GM23338 (cell line): ENCODE measurements around the gene GLRB. TPM values are rescaled to one million over a fixed set of nuclear protein-coding genes. Genes with fewer than 3 reads are reported as not detected.
A peak's percentile ranks its signal among the peaks of the same experiment; 100 is the strongest.

Experiments
- ATAC-seq: fragments of 200-7000 bp; cut with Tn5 transposase; 3 replicates; pipeline ENCODE4 v1.9.1; 2020
- DNase-seq: peaks from one replicate; pipeline ENCODE4 v3.0.0-alpha.2; 2015; ENCODE audit warnings: low spot score
- H2AFZ ChIP-seq: fragments of 200-600 bp; sonication (generic); 2 replicates; pipeline ENCODE4 v1.8.0; 2016; ENCODE audit warnings: antibody characterized with exemption, mild to moderate bottlenecking, moderate library complexity
- H3F3A ChIP-seq: fragments of 200-600 bp; sonication (generic); replicated peaks from 2 replicates; pipeline ENCODE4 v1.8.0; 2017; ENCODE audit warnings: antibody characterized with exemption, mixed run types, low read depth
- H3K27ac ChIP-seq: fragments of 200-600 bp; sonication (generic); 2 replicates; pipeline ENCODE4 v1.6.1; 2016; ENCODE audit warnings: low read depth
- H3K27me3 ChIP-seq: fragments of 200-600 bp; sonication (generic); 2 replicates; pipeline ENCODE4 v1.8.0; 2016; ENCODE audit warnings: mild to moderate bottlenecking, mixed run types, moderate library complexity; ENCODE audit not compliant: insufficient read depth
- H3K36me3 ChIP-seq: fragments of 200-600 bp; sonication (generic); 2 replicates; pipeline ENCODE4 v1.8.0; 2016; ENCODE audit warnings: mild to moderate bottlenecking; ENCODE audit not compliant: insufficient read depth
- H3K4me1 ChIP-seq: fragments of 200-600 bp; sonication (generic); 2 replicates; pipeline ENCODE4 v1.8.0; 2016; ENCODE audit warnings: mild to moderate bottlenecking, moderate library complexity; ENCODE audit not compliant: insufficient read depth
- H3K4me2 ChIP-seq: fragments of 200-600 bp; sonication (generic); 2 replicates; pipeline ENCODE4 v1.7.1; 2017; ENCODE audit warnings: mixed run types
- H3K4me3 ChIP-seq: fragments of 200-600 bp; sonication (generic); 2 replicates; pipeline ENCODE4 v1.6.1; 2016; ENCODE audit warnings: mixed run types
- H3K79me2 ChIP-seq: fragments of 200-600 bp; sonication (generic); replicated peaks from 2 replicates; pipeline ENCODE4 v1.8.0; 2017; ENCODE audit warnings: mild to moderate bottlenecking; ENCODE audit not compliant: insufficient read depth
- H3K9me2 ChIP-seq: fragments of 200-600 bp; sonication (generic); 2 replicates; pipeline ENCODE4 v1.8.0; 2017; ENCODE audit not compliant: insufficient read depth
- H4K20me1 ChIP-seq: fragments of 200-600 bp; sonication (generic); replicated peaks from 2 replicates; pipeline ENCODE4 v1.8.0; 2017; ENCODE audit warnings: mild to moderate bottlenecking; ENCODE audit not compliant: insufficient read depth
- H3K27ac Mint-ChIP-seq: 2 replicates; pipeline ENCODE4 v1.8.0; 2020; ENCODE audit warnings: inconsistent platforms, mild to moderate bottlenecking, moderate library complexity, mixed read lengths
- H3K27me3 Mint-ChIP-seq: 3 replicates; pipeline ENCODE4 v1.8.0; 2022; ENCODE audit warnings: low read depth, mild to moderate bottlenecking, moderate library complexity, mixed read lengths, inconsistent platforms; ENCODE audit not compliant: insufficient read depth, poor library complexity
- H3K36me3 Mint-ChIP-seq: 3 replicates; pipeline ENCODE4 v1.8.0; 2021; ENCODE audit warnings: low read depth, mild to moderate bottlenecking, inconsistent platforms, moderate library complexity, mixed read lengths
- H3K4me1 Mint-ChIP-seq: 3 replicates; pipeline ENCODE4 v1.8.0; 2020; ENCODE audit warnings: mild to moderate bottlenecking, inconsistent platforms, mixed read lengths
- H3K4me3 Mint-ChIP-seq: 3 replicates; pipeline ENCODE4 v1.8.0; 2021; ENCODE audit warnings: moderate library complexity, mild to moderate bottlenecking, inconsistent platforms, mixed read lengths
- H3K9me3 Mint-ChIP-seq: 3 replicates; pipeline ENCODE4 v1.8.0; 2020; ENCODE audit warnings: moderate library complexity, mild to moderate bottlenecking, inconsistent platforms, mixed read lengths
- CREB1 ChIP-seq: fragments of 250-450 bp; sonication (Bioruptor Pico); IDR thresholded peaks from 2 replicates; pipeline ENCODE4 v1.5.0; 2020; ENCODE audit warnings: low read depth, mild to moderate bottlenecking, moderate library complexity
- ETS1 ChIP-seq: IDR thresholded peaks from 2 replicates; pipeline ENCODE4 v1.6.1; 2016; ENCODE audit warnings: antibody characterized with exemption
- NANOG ChIP-seq: IDR thresholded peaks from 2 replicates; pipeline ENCODE4 v1.6.1; 2016; ENCODE audit warnings: antibody characterized with exemption, borderline replicate concordance
- ZNF331 ChIP-seq: fragments of 250-450 bp; sonication (Bioruptor Pico); IDR thresholded peaks from 2 replicates; pipeline ENCODE4 v1.5.0; 2020; ENCODE audit warnings: low read depth, mild to moderate bottlenecking, moderate library complexity
- polyA plus RNA-seq: library from polyadenylated mRNA; unstranded; fragments of >200 nt; fragmentation: Nextera tagmentation; extraction: Ambion mirVana; gene quantifications from 2 replicates; pipeline ENCODE4 v1.2.1, GENCODE V29; 2016
- total RNA-seq: library from RNA; depleted of rRNA; stranded (reverse); fragments of >200 nt; shearing (Covaris generic); gene quantifications from 2 replicates; pipeline ENCODE4 v1.2.3, GENCODE V29; 2014
- TF ChIP-seq, protein P1 (sequence below), 2 experiments: fragments of 200-600 bp in 1 of 2; sonication (generic) in 1 of 2; conservative IDR thresholded peaks; 2 replicates each; pipeline versions ENCODE4 v1.5.1 to v1.6.1; 2016 to 2017; ENCODE audit warnings: antibody characterized with exemption in 2 of 2, low read depth in 2 of 2, mild to moderate bottlenecking in 2 of 2, moderate library complexity in 1 of 2

GLRB gene
- total and polyA plus RNA-seq, 2 experiments from 2014 or later, result 1.0 to 1.3 TPM

DNA sequence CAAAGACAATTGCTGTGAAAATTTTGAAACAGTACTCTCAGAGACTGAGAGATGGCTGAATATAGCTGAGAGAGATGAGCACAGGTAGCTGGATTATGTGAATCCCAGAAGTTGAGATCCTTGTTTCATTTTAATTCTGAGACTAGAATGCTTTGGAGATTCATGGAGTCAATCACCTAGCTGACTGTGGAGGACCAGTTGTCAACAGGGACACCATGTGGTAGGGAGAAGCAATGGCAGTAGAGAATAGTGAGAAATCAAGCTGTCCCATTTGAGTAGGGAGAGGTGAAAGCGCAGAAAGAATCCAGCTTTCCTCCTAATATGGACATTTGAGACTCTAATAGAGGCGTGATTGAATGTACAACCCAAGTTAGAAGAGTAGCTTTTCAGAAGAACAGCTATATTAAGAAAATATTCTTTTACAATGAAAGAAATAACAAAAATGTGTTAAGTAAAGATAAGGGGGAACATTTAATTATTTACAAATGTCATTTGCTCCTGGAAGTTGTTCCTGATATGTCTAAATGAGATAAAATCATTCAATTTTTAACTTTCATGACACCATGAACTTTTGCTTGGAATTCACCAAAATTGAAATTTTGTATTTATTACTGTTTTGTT lies 30.3 kb upstream of the GLRB start:
- no peaks in the 10 kb centered on the region for H3K79me2 ChIP-seq
- Mint-ChIP-seq H3K4me1 (peaks cover 5% of the 10 kb centered on the region; the same call in 2 of the 3 replicates), H3K36me3 (no peaks in the 10 kb centered on the region), H3K4me3 (no peak overlapping the region), H3K9me3 (no peaks in the 10 kb centered on the region), H3K27ac (no peak overlapping the region), H3K27me3 (peaks cover 5% of the 10 kb centered on the region)
- ATAC-seq (peak; percentile 94), DNase-seq (peak; percentile 72)
- H3K27ac ChIP-seq, result no peak overlapping the region
- H3K4me1 ChIP-seq, result no peaks in the 10 kb centered on the region
- no peak overlapping the region for H3K4me2 ChIP-seq
- H3K27me3 ChIP-seq, result no peaks in the 10 kb centered on the region
- no peaks in the 10 kb centered on the region for H3K9me2 ChIP-seq
- TF ChIP-seq ZNF331 (CRISPR knock-in tag), result no peak
- TF ChIP-seq, protein P1, sequence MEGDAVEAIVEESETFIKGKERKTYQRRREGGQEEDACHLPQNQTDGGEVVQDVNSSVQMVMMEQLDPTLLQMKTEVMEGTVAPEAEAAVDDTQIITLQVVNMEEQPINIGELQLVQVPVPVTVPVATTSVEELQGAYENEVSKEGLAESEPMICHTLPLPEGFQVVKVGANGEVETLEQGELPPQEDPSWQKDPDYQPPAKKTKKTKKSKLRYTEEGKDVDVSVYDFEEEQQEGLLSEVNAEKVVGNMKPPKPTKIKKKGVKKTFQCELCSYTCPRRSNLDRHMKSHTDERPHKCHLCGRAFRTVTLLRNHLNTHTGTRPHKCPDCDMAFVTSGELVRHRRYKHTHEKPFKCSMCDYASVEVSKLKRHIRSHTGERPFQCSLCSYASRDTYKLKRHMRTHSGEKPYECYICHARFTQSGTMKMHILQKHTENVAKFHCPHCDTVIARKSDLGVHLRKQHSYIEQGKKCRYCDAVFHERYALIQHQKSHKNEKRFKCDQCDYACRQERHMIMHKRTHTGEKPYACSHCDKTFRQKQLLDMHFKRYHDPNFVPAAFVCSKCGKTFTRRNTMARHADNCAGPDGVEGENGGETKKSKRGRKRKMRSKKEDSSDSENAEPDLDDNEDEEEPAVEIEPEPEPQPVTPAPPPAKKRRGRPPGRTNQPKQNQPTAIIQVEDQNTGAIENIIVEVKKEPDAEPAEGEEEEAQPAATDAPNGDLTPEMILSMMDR (conservative IDR thresholded peaks at IDR 0.05; ENCODE audit: low read depth in 2 of 2), result peak; percentile 70 to 92
- no peak for TF ChIP-seq ETS1
- H3K4me3 ChIP-seq, result no peak overlapping the region
- no peaks in the 10 kb centered on the region for H3F3A ChIP-seq
- H4K20me1 ChIP-seq, result no peaks in the 10 kb centered on the region
- H2AFZ ChIP-seq, result no peak overlapping the region
- no peaks in the 10 kb centered on the region for H3K36me3 ChIP-seq

GRCh38 chr4:157048248-157048647 lies 27.7 kb upstream of the GLRB start:
- H3K9me2 ChIP-seq, result no peaks in the 10 kb centered on the region
- Mint-ChIP-seq H3K36me3 (no peaks in the 10 kb centered on the region), H3K4me1 (peaks cover 4% of the 10 kb centered on the region; the same call in 1 of the 3 replicates), H3K9me3 (no peaks in the 10 kb centered on the region), H3K27me3 (peaks cover 5% of the 10 kb centered on the region), H3K4me3 (no peak overlapping the region), H3K27ac (no peak overlapping the region)
- DNase-seq, result no peak
- ATAC-seq, result no peak
- H3K4me3 ChIP-seq, result no peak overlapping the region
- no peaks in the 10 kb centered on the region for H3F3A ChIP-seq
- no peak overlapping the region for H3K27ac ChIP-seq
- H3K4me1 ChIP-seq, result no peaks in the 10 kb centered on the region; the same call in 1 of the 2 replicates
- TF ChIP-seq ZNF331 (CRISPR knock-in tag), result no peak
- TF ChIP-seq NANOG, result no peak
- TF ChIP-seq CREB1 (CRISPR knock-in tag), result no peak
- no peak for TF ChIP-seq ETS1
- H3K4me2 ChIP-seq, result no peak overlapping the region
- H4K20me1 ChIP-seq, result no peaks in the 10 kb centered on the region
- H3K36me3 ChIP-seq, result no peaks in the 10 kb centered on the region
- no peaks in the 10 kb centered on the region for H3K27me3 ChIP-seq
- no peak overlapping the region for H2AFZ ChIP-seq
- H3K79me2 ChIP-seq, result no peaks in the 10 kb centered on the region
